Vagina (tissue), 2 donors: ENCODE measurements around the gene PLCB1.

Source experiments
- POLR2AphosphoS5 ChIP-seq, 2 donors: sonication (generic); formaldehyde crosslinking; IDR thresholded peaks; one replicate each; pipeline ENCODE4 v1.9.0; 2017; ENCODE audit warnings: antibody characterized with exemption in 2 of 2, mild to moderate bottlenecking in 2 of 2, low read depth in 1 of 2; ENCODE audit not compliant: insufficient read depth in 1 of 2
- TF ChIP-seq, protein P1 (sequence below), 3 experiments: fragments of 450-650 bp in 2 of 3; fragments of 200-600 bp in 1 of 3; sonication (generic) in 1 of 3; IDR thresholded peaks; one replicate each; pipeline ENCODE4 v1.5.1; 2017 to 2019; ENCODE audit warnings: antibody characterized with exemption in 3 of 3, mild to moderate bottlenecking in 2 of 3, moderate library complexity in 2 of 3

DNA sequence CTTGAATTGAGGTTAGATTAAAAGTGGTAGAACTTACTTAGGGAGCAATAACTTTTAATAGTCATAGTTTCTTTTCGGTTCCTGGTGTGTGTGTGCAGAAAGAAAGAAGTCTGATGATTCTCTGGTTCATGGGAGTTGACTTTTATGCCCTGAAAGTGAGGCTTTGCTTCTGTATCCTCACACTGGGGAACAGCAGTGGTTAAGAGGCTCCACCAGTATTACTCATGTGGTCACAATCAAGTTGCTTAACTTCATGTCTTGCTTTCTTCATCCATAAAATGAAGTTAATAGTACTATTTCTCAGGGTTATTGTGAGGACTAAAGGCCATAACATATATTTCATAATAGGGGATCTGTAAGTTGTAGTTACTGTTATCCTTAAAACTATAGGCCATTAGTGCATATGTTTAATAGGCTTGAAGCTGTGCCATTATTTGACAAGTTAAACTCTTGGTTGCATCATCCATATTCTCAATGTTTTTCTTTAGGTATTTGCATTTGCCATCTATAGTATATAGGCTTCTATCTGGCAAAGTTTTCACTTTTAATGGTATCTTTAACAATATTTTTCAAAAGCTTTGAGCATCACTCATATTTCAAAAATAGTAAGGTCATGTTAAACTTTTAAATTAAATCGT lies 262.4 kb downstream of the PLCB1 start:
- TF ChIP-seq, protein P1, sequence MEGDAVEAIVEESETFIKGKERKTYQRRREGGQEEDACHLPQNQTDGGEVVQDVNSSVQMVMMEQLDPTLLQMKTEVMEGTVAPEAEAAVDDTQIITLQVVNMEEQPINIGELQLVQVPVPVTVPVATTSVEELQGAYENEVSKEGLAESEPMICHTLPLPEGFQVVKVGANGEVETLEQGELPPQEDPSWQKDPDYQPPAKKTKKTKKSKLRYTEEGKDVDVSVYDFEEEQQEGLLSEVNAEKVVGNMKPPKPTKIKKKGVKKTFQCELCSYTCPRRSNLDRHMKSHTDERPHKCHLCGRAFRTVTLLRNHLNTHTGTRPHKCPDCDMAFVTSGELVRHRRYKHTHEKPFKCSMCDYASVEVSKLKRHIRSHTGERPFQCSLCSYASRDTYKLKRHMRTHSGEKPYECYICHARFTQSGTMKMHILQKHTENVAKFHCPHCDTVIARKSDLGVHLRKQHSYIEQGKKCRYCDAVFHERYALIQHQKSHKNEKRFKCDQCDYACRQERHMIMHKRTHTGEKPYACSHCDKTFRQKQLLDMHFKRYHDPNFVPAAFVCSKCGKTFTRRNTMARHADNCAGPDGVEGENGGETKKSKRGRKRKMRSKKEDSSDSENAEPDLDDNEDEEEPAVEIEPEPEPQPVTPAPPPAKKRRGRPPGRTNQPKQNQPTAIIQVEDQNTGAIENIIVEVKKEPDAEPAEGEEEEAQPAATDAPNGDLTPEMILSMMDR (IDR thresholded peaks at IDR 0.05) = no peak
- TF ChIP-seq POLR2AphosphoS5 (IDR thresholded peaks at IDR 0.05; ENCODE audit: insufficient read depth in 1 of 2, low read depth in 1 of 2) = no peak
